HG02938 (cell line): ENCODE measurements around the gene CRIP3.

Experiments used
- ATAC-seq: cut with Tn5 transposase; IDR thresholded peaks from one replicate; pipeline ENCODE4 v1.9.1; 2021; ENCODE audit warnings: mild to moderate bottlenecking, moderate library complexity; ENCODE audit not compliant: unreplicated experiment

CRIP3 gene

DNA sequence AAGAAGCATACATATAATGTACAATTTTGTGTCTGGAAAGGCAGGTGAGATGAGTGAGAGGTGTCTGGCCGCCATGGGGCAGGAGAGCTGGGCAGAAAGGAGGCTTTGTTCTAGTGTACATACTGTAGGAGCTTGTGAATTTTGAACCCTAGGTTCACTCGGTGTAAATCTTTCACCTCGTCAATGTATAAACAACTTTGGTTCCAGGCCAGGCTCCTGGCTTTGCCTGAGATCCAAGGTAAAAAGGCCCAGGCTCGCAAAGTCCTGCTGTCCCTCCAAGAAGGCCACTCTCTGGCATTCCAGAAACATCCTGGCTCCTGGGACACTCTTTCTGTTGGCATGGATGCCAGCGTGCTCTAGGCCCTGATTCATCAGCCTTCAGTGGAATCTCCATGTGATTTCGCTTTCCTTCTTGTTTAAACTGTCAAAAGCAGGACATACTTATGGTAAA, 17.7 kb downstream of the CRIP3 start:
- no peak for ATAC-seq

DNA sequence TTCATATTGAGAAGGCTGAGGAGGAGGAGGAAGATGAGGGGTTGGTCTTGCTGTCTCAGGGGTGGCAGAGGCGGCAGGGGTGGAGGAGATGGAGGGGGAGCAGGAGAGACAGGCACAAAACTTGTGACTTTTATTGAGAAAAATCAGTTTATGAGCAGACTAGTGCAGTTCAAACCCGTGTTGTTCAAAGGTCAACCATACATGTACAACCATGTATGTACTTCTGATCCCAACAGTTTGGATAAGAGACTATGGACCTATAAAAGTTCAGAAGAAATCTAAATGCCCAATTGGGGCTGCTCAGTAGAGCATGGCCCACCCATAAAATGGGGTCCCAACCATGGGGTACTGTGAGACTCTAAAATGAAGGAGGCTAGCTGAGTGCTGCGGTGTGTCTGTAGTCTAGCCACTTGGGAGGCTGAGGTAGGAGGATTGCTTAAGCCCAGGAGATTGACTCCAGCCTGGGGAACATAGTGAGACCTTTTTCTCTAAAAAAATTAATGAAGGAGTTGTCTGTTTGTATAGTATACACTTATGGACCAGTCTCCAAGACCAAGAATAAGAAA, 18.2 kb downstream of the CRIP3 start:
- ATAC-seq = no peak

DNA sequence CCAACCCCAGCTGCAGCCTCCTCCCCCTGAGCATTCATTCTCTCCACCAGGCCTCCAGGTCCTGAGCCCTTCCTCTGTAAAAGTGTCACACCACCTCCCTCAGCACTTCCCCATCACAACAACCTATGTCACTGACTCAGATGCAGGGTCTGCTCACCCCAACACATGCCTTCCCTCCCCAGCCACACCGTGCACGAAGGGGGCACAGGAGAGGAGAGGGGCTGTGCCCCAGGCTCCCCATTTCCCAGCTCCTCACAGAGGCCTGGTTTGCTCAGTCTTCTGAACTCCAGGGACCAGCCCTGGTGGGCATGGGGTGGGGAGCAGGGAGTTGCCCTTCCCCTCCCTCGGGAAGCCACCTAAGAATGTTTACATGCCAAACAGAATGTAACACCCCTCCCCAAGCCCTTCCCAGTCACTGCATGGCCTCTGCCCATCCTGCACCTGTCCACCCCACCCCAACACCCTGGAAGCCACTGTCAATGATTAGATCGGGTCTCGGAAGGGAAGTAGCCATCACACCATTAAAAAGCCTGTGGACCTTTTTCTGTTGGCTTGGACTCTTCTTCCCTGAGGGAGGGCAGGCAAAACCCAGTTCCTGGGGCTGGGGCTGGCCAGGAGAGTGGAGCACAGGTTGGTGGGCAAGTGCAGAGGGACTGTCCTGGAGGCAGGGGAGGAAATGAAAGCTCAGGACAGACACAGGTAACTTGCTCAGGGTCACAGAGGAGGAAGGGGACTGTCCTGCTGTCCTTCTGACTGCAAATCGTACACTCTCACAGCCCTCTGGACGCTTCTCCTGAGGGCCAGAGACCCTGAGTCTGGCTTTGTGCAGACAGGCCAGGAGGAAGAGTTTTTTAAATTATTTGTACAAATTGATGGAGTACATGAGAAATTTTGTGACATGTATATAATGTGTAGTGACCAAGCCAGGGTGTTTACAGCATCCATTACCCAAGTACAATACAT, 20.6 kb downstream of the CRIP3 start:
- ATAC-seq = no peak

DNA sequence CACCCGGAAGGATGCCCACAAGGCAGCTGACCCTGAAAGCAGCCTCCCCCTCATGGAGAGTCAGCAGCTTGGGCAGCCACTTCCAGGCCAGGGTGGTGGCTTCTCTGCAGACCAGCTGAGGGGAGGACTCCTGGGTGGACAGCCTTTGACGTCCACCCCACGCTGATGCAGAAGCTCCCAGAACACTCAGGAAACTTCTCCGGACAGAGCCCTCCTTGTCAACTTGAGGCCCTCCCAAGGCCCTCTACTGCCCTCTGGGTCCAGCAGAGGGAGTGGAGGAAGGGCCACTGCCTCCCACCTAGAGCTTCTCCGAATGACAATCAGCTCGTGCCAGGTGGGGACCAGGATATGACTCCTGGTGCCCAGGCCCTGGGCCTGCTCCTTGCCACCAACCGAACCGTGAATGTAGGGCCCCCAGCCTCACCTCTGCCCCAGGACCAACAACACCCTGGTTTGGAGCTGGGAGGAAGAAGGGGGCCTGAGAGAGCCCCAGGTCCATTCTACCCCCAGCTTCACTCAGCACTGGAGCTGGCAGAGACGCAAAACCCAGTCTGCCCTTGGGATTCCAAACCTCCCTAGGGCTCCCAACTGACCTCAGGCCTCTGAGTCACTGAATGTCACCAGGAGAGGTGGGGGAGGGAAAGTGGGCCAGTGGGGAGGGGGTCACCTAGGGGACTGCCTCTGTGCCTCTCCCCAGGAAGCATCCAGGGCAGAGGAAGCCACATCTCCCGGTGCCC, 21.5 kb downstream of the CRIP3 start:
- ATAC-seq = no peak

DNA sequence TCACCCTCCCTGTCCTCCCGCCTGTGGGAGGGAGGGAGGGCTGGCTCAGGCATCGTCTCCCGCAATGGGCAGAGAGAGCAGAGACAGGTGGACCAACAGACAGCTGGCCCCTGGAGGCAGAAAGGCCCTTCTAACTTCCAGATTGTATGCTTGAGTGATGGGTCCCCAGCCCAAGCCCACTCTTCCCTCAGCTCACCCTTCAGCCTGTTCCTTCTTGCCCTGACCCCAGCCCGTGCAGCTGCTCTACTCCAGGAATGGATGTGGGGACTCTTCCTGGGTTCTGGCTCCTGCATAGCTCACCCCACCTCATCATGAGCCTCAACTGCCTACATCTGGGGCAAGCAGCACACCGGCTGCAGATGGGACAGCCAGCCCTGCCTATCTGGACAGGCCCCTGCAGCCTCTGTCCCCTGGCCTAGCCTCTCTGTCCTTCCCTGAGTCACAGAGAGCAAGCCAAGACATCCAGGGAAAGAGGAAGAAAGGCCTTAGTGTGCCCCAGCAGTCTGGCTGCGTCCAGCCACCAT, 22.1 kb downstream of the CRIP3 start:
- ATAC-seq = no peak

DNA sequence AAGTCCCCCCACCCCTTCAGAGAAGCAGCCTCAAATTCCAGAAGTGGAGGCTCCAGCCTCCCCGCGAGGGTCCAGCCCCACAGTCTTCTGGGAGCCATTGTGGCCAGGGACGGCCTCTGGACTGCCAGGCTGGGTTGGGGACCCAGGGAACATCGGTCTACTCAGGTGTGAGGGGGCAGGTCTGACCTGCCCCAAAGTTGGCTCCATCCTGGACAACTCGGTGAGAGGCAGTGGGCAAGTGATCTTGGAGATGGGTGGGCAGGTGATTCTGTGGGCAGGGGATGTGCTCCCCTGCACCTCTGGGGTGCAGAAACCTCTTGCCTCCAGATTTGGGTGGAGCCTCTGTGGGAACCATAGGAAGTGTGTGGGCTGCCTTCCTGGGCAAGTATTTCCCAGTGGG, 22.8 kb downstream of the CRIP3 start:
- no peak for ATAC-seq

DNA sequence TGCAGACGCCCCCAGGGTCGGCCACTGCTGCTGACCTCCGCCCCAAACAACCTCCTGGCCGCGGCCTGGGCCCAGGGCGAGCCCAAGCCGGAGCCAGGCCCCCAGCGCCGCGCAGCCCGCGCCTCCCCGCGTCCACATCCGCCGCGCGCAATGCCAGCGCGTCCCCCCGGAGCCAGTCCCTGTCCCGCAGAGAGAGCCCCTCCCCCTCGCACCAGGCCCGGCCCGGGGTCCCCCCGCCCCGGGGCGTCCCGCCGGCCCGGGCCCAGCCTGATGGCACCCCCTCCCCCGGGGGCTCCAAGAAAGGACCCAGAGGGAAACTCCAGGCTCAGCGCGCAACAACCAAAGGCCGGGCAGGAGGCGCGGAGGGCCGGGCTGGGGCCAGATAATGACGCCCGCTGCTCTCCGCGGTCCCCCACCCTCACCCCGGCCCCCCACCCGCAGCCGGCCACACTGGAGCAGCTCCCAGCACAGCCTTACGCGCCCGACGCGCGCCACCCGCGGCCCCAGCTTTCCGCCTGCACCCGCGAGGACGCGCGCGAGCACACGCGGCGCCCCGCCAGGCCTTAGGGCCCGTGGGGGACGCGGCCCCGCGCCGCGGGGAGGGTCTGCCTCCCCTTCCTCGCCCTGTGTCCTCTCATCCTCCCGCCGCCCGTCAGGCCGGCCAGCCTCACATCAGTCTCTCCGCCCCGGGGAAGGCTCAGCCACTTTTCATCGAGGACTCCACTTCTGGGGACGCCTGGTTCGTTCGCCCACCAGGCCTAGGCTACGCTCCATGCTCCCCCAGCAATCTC, 23.4 kb downstream of the CRIP3 start:
- no peak for ATAC-seq

DNA sequence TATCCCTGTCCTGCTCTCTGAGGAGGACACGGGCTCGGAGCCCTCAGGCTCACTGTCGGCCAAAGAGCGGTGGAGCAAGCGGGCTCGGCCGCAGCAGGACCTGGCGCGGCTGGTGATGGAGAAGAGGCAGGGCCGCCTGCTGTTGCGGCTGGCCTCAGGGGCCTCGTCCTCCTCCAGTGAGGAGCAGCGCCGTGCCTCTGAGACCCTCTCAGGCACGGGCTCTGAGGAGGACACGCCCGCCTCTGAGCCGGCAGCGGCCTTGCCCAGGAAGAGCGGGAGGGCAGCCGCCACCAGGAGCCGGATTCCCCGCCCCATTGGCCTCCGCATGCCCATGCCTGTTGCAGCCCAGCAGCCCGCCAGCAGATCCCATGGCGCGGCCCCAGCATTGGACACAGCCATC, 24.7 kb downstream of the CRIP3 start:
- ATAC-seq = no peak

DNA sequence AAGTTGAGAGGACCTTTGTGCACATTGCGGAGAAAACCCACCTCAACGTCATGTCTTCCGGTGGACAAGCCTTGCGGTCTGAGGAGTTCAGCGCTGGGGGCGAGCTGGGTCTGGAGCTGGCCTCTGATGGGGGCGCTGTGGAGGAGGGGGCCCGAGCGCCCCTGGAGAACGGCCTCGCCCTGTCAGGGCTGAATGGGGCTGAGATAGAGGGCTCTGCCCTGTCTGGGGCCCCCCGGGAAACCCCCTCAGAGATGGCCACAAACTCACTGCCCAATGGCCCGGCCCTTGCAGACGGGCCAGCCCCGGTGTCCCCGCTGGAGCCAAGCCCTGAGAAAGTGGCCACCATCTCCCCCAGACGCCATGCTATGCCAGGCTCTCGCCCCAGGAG, 25.1 kb downstream of the CRIP3 start:
- ATAC-seq = no peak

DNA sequence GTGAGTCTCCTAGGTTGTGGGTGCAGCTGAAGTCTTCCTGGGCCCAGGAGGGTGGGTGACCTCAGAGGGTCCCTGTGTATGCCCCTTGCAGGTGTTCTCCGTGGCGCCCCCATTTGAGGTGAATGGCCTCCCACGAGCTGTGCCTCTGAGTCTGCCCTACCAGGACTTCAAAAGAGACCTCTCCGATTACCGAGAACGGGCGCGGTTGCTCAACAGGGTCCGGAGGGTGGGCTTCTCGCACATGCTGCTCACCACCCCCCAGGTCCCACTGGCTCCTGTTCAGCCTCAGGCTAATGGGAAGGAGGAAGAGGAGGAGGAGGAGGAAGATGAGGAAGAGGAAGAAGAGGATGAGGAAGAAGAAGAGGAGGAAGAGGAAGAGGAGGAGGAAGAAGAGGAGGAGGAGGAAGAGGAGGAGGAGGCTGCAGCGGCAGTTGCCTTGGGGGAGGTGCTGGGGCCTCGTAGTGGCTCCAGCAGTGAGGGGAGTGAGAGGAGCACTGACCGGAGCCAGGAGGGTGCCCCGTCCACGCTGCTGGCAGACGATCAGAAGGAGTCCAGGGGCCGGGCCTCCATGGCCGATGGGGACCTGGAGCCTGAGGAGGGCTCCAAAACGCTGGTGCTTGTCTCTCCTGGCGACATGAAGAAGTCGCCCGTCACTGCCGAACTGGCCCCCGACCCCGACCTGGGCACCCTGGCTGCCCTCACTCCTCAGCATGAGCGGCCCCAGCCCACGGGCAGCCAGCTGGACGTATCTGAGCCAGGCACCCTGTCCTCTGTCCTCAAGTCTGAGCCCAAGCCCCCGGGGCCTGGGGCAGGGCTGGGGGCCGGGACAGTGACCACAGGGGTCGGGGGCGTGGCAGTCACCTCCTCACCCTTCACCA, 25.8 kb downstream of the CRIP3 start:
- ATAC-seq = no peak

DNA sequence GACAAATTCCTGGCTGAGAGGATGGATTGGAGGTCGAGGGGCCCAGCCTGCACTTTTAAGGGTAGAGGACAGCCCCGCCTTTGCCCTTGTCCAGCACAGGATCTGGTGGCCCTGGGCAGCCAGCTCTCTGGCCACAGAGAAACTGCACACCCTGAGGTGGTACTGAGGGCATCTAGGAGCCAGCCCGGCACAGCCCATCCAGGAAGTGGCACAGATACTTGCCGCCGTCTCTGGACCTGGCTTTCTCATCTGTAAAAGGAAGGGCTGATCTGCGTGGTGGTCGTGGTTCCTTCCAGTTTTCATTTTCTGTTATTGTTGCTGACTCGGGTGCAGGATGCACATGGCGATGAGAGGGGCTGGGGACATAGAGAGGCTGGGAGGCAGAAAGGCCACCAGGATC, 26.6 kb downstream of the CRIP3 start:
- ATAC-seq = no peak

DNA sequence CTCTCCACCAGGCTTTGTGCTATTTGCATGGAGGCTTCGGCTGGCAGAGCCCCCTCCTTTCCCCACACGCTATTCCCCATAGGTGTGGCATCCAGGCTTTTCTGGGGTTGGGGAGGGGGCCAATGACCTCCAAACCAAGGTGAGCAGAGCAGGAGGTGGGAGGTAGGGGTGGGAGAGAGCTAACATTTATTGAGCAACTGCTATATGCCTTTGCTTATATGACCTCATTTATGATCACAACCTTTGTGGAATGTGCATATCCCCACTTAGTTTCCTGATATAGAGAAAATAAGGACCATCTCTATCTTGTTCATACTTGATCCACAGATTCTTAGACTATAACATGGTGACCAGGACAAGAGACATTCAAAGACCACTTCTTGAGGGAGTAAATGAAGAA, 28.4 kb downstream of the CRIP3 start:
- no peak for ATAC-seq

DNA sequence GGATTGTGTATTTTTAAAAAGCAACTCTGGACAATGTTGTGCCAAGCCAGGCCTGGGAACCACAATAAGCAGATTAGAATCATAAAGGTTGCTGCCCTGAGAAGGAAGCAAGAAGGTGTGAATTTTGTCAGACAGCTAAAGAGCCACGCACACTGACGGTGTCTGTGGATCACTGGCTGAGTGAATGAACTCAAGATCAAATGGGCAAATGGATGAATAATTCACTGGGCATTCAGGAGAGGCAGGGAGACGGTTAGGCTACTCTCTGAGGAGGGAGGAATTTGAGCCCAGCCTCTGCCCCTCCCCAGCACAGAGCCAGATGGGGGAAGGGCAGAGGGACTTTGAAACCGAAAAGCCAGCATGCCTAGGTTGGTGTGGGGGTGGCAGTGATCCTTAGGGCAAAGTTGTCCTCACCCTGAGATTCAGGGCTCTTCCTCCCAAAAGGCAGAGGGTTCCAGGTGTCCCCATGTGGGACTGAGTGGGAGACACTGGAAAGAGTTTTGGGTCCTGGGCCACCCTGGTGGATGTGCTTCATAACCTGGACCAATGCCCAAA, 30.0 kb downstream of the CRIP3 start:
- ATAC-seq = no peak

DNA sequence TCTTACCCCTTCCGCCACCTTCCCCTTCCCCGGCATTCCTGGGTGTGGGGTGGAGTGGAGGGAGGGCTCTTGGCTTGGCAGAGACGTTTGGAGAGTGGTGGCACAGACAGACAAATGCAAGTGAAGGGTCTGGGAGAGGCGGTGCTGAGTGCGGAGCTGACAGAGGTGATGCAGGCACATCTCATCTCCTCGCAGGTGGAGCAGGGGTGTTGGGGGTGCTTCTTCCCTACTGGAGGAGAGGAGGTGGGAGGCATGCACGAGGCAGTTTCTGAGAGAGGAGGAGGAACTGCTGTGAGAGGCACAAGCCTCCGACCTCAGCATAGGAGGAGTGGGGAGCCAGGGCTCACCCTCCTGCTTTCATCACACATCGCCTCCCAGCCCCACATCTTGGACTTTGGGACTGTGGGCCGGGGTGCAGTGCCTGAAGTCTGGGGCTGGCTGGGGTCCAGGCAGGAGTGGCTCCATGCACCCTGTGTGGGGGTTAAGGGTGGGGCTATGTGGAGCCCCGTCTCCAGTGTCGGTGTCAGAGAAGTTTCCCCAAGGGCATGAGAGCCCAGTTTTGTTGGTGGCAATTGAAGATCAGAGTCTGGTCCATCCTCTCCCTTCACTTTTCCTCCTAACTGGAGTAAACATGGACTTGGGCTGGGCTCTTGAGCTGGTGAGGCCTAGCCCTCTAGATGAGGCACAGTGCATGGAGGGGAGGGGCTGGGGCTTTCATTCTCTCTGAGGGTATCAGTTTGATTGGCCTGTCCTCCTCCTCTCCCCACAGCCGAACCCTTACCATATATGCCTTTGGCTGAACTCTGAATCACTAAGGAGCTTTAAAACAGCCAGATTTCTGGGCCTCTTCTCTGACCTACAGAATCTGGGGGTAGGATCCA, 30.7 kb downstream of the CRIP3 start:
- no peak for ATAC-seq

DNA sequence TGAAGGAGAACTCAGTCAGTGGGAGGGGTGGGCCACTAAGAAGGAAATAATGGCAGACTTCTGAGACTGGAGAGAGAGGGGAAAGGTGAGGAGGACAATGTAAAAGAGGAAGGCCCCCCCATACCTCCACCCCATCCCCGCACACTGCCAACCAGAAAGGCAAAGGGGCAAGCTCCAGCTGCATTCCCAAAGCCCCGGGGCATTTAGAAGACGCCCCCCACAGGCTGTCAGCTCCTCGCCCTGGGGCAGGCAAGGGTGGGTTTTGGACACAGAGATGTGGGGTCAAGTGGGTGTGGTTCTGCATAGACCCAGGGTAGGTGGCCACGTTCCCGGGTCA, 31.4 kb downstream of the CRIP3 start:
- ATAC-seq = no peak

DNA sequence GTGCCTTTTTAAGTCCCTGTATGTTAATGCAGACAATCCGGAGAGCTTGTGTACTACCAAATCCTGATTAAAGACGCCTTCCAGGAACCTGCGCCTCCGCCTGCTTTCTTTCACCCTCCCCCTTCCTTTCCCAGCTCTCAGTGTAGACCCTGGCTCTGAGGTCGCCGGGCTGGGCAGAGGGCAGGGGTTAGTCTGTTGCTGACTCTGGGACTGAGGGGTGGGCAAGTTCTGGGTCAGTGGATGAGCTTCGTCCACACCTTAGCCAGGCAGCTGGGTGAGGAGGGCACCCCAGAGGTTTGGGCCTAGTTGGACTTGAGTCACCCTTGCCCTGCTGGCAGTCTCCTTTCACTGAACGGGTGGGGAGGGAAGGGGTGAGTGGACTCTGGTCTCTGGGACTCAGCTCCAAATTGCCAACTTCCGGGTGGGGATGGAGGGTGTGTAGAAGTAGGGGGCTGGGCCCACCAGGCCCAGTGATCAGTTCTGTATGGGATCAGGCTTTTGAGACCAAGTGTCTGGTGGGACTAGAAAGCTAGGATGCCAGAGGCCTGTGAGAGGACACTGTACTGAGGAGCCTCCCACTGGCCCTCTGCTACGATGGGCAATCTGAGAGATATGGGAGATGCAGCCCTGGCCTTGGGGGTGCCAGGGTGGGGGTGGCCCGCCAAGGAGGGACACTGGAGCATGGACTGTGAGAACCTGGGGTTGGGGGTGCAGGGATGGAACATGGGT, 31.9 kb downstream of the CRIP3 start:
- ATAC-seq = no peak

DNA sequence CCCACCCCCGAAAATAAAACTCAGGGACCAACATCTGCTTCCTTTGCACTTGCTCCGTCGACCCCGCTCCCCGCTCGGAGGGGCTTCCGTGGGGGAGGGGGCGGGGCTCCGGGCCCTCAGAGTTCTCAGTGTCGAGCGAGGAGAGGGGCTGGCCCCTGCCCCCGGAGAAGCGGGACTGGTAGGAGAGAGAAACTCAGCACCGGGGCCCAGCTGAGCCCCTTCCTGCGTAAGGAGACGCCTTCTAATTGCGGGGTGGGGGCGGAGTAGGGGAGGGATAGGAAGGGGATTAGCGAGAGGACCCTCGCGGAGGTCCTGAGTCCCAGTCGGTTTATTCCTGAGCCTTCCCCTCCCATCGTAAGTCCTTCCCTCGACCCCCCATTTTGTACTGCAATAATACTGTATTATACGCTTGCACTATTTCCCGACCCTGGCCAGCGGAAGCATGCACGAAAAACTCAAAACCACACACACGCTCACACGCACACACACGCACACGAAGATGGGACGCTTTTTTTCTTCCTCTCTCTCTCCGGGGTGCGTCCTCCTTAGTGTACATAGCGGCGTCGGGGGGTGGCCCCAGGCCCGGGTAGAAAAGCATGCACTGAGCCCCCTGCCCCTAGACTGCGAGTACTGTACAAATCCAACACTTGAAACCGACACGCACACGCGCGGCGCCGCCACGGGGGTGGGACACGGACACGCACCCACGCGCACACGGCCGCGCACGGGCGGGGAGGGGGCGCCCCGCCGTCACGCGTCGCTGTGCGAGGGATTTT, 32.6 kb downstream of the CRIP3 start:
- no peak for ATAC-seq
